GM12878 (cell line): Measurements from ENCODE around the gene TNRC6B. TPM values are rescaled to one million over a fixed set of nuclear protein-coding genes. Genes with fewer than 3 reads are reported as not detected.
A peak's percentile ranks its signal among the peaks of the same experiment; 100 is the strongest.

Experiments used
- ATAC-seq: fragments of 200-7000 bp; cut with Tn5 transposase; 3 replicates; pipeline ENCODE4 v1.9.1; 2020; ENCODE audit warnings: mild to moderate bottlenecking, moderate library complexity
- BruUV-seq: library from RNA; stranded (reverse); fragments of 400-500 nt; replicated peaks from 2 replicates; lab custom pipeline; 2021; lab: Mats Ljungman, UMichigan
- CTCF ChIA-PET: fragments of 300-600 bp; sonication (Branson Sonifier 250); formaldehyde crosslinking; extraction: SDS; loops from one replicate; lab custom pipeline; 2021; ENCODE audit warnings: inconsistent platforms; lab: Yijun Ruan, JAX
- POLR2A ChIA-PET: fragments of 350-600 bp; formaldehyde crosslinking; extraction: SDS; loops from one replicate; lab custom pipeline; 2021; ENCODE audit warnings: inconsistent platforms; lab: Charles Lee
- RAD21 ChIA-PET: fragments of 300-600 bp; sonication (Branson Sonifier 250); formaldehyde crosslinking; loops from one replicate; lab custom pipeline; 2023; ENCODE audit warnings: antibody characterized with exemption; ENCODE audit not compliant: unreplicated experiment; lab: Charles Lee
- SMC1A ChIA-PET: fragments of 300-600 bp; sonication (Branson Sonifier 250); formaldehyde crosslinking; loops from one replicate; lab custom pipeline; 2023; ENCODE audit not compliant: unreplicated experiment, uncharacterized antibody; lab: Charles Lee
- DNase-seq: peaks from one replicate; pipeline ENCODE4 v3.0.0-alpha.2; 2011; ENCODE audit warnings: low read depth, low spot score
- FAIRE-seq: peaks from 3 replicates; lab custom pipeline; 2011; peaks lifted over from hg19 to GRCh38; lab: Jason Lieb, UNC
- H2AFZ ChIP-seq: 2 replicates; pipeline ENCODE4 v1.6.0; 2011; ENCODE audit warnings: low read depth, low read length, control low read depth; ENCODE audit not compliant: control insufficient read depth
- H3K27ac ChIP-seq: 2 replicates; pipeline ENCODE4 v1.5.1; 2011; ENCODE audit warnings: control low read depth; ENCODE audit not compliant: control insufficient read depth, insufficient read depth
- H3K27me3 ChIP-seq, 2 experiments: replicated peaks in 1 of 2; 2 replicates each; pipeline versions ENCODE4 v1.6.0 to v1.6.1; 2011; ENCODE audit warnings: low read length in 1 of 2; ENCODE audit not compliant: control insufficient read depth in 2 of 2, insufficient read depth in 2 of 2
- H3K36me3 ChIP-seq, 2 experiments: 2 replicates each; pipeline ENCODE4 v1.5.1; 2011; ENCODE audit warnings: low read length in 1 of 2; ENCODE audit not compliant: control insufficient read depth in 2 of 2, insufficient read depth in 2 of 2
- H3K4me1 ChIP-seq: 2 replicates; pipeline ENCODE4 v1.6.1; 2011; ENCODE audit warnings: mild to moderate bottlenecking, low read length, moderate library complexity, mixed read lengths; ENCODE audit not compliant: control insufficient read depth, insufficient read depth
- H3K4me2 ChIP-seq: 2 replicates; pipeline ENCODE4 v1.6.0; 2011; ENCODE audit warnings: control low read depth; ENCODE audit not compliant: control insufficient read depth, insufficient read depth
- H3K4me3 ChIP-seq: fragments of 200-600 bp; sonication (generic); 2 replicates; pipeline ENCODE4 v1.5.1; 2016
- H3K79me2 ChIP-seq: 2 replicates; pipeline ENCODE4 v1.6.0; 2011; ENCODE audit warnings: low read length; ENCODE audit not compliant: control insufficient read depth, insufficient read depth
- H3K9ac ChIP-seq: 2 replicates; pipeline ENCODE4 v1.8.0; 2011; ENCODE audit warnings: low read length, control low read depth, mixed read lengths; ENCODE audit not compliant: control insufficient read depth, insufficient read depth
- H3K9me3 ChIP-seq: replicated peaks from 3 replicates; pipeline ENCODE4 v1.5.1; 2011; ENCODE audit warnings: mild to moderate bottlenecking, low read length; ENCODE audit not compliant: control insufficient read depth, insufficient read depth
- H4K20me1 ChIP-seq: 2 replicates; pipeline ENCODE4 v1.6.0; 2011; ENCODE audit not compliant: control insufficient read depth, insufficient read depth
- BACH1 ChIP-seq: fragments of 450-650 bp; IDR thresholded peaks from 2 replicates; pipeline ENCODE4 v1.6.1; 2017; ENCODE audit warnings: mild to moderate bottlenecking, borderline replicate concordance
- CHD1 ChIP-seq: IDR thresholded peaks from 2 replicates; pipeline ENCODE4 v1.6.1; 2012; ENCODE audit warnings: low read depth, low read length, improper control_type of control experiment
- EP300 ChIP-seq, 2 experiments: fragments of 150-350 bp in 1 of 2; IDR thresholded peaks; 2 replicates each; pipeline ENCODE4 v1.6.1; 2011 to 2012; ENCODE audit warnings: low read depth in 2 of 2, low read length in 2 of 2, borderline replicate concordance in 1 of 2, improper control_type of control experiment in 1 of 2, inconsistent platforms in 1 of 2; ENCODE audit not compliant: control insufficient read depth in 1 of 2
- FOS ChIP-seq: IDR thresholded peaks from 3 replicates; pipeline ENCODE4 v1.6.1; 2011; ENCODE audit warnings: borderline replicate concordance; ENCODE audit not compliant: insufficient read length; ENCODE audit errors: extremely low read depth
- HCFC1 ChIP-seq: fragments of 150-350 bp; IDR thresholded peaks from 2 replicates; pipeline ENCODE4 v1.6.1; 2014; ENCODE audit warnings: low read length
- MXI1 ChIP-seq: fragments of 150-350 bp; IDR thresholded peaks from 2 replicates; pipeline ENCODE4 v1.6.1; 2011; ENCODE audit warnings: low read depth, mild to moderate bottlenecking, inconsistent platforms, low read length, improper control_type of control experiment
- MYB ChIP-seq: fragments of 150-350 bp; IDR thresholded peaks from 2 replicates; pipeline ENCODE4 v1.6.1; 2014; ENCODE audit warnings: mild to moderate bottlenecking, low read depth, low read length, borderline replicate concordance
- NFXL1 ChIP-seq: fragments of 450-650 bp; IDR thresholded peaks from 2 replicates; pipeline ENCODE4 v1.6.1; 2017; ENCODE audit warnings: antibody characterized with exemption, mild to moderate bottlenecking, borderline replicate concordance
- POU2F2 ChIP-seq: IDR thresholded peaks from 3 replicates; pipeline ENCODE4 v1.6.1; 2011; ENCODE audit warnings: low read depth, mild to moderate bottlenecking, low read length, borderline replicate concordance
- RELB ChIP-seq: fragments of 450-650 bp; IDR thresholded peaks from 2 replicates; pipeline ENCODE4 v1.6.1; 2017; ENCODE audit warnings: low read depth, mild to moderate bottlenecking, moderate library complexity
- RUNX3 ChIP-seq: IDR thresholded peaks from 2 replicates; pipeline ENCODE4 v1.6.1; 2012; ENCODE audit warnings: low read length, inconsistent platforms
- SPI1 ChIP-seq: IDR thresholded peaks from 2 replicates; pipeline ENCODE4 v1.6.1; 2011; ENCODE audit warnings: low read depth, mild to moderate bottlenecking, low read length, moderate library complexity, borderline replicate concordance; ENCODE audit not compliant: insufficient read depth
- STAT1 ChIP-seq: fragments of 450-650 bp; conservative IDR thresholded peaks from 2 replicates; pipeline ENCODE4 v1.6.1; 2014; ENCODE audit warnings: antibody characterized with exemption, mild to moderate bottlenecking
- SUZ12 ChIP-seq: fragments of 200-600 bp; sonication (generic); IDR thresholded peaks from one replicate; pipeline ENCODE4 v1.6.1; 2018; ENCODE audit warnings: antibody characterized with exemption, mild to moderate bottlenecking; ENCODE audit not compliant: unreplicated experiment
- YY1 ChIP-seq: IDR thresholded peaks from 2 replicates; pipeline ENCODE4 v1.6.1; 2011; ENCODE audit warnings: low read depth, mild to moderate bottlenecking, low read length
- WGBS: methylation state at CpG from one replicate; pipeline ENCODE4 v1.1.6; 2016; ENCODE audit warnings: low lambda C conversion rate; ENCODE audit not compliant: insufficient replicate concordance, insufficient coverage; ENCODE audit errors: missing lambda C conversion rate; 5-methylcytosine and 5-hydroxymethylcytosine counted together
- in situ Hi-C: fragments of 300-500 bp; cut with MboI; formaldehyde crosslinking; loops from 9 replicates; pipeline ENCODE4 v1.14.3; 2018; ENCODE audit warnings: mixed read lengths
- intact Hi-C: fragments of 100-400 bp; cut with micrococcal nuclease; formaldehyde crosslinking; loops from one replicate; pipeline ENCODE4 v1.14.2; 2022; ENCODE audit not compliant: unreplicated experiment
- polyA plus RNA-seq, 11 experiments: library from polyadenylated mRNA; depleted of rRNA in 4 of 11; unstranded in 6 of 11; stranded (reverse) in 5 of 11; fragments of >200 nt; fragmentation: Nextera tagmentation in 4 of 11; fragmentation: Illumina TruSeq in 1 of 11; extraction: Ambion mirVana in 4 of 11; extraction: Trizol in 1 of 11; gene quantifications; 1 replicate in 1 of 11; 2 replicates in 10 of 11; pipeline versions ENCODE4 v1.2.1 to v1.2.3, GENCODE V29; 2011 to 2016; ENCODE audit warnings: inconsistent platforms in 2 of 11, missing spikeins in 2 of 11, low read depth in 1 of 11
- total RNA-seq, 4 experiments: library from RNA; depleted of rRNA in 3 of 4; stranded (reverse); fragments of >200 nt in 3 of 4; fragmentation: Illumina TruSeq in 1 of 4; extraction: Trizol in 1 of 4; gene quantifications; 2 replicates each; pipeline versions ENCODE4 v1.2.1 to v1.2.3, GENCODE V29; 2013 to 2021

TNRC6B gene
- total and polyA plus RNA-seq, 10 of the 15 experiments (the other 5 are each of a cell fraction or from before 2014, with no cell fraction given) = 3.6 to 32.8 (median 16.4) TPM

- Histone ChIP-seq H4K20me1 (no peaks in the 10 kb centered on the region), H3K9ac (no peak overlapping the region; the same call in 1 of the 2 replicates), H3K4me2 (peak overlapping the region; percentile 84), H3K9me3 (no peaks in the 10 kb centered on the region), H3K4me3 (no peak overlapping the region; the same call in 1 of the 2 replicates), H3K27ac (peak overlapping the region; percentile 64), H3K79me2 (no peaks in the 10 kb centered on the region), H3K4me1 (peaks cover 8% of the 10 kb centered on the region), H3K36me3 (peaks cover 6 to 21% of the 10 kb centered on the region in 2 experiments), H2AFZ (no peak overlapping the region), H3K27me3 (no peaks in the 10 kb centered on the region)
- ChIA-PET SMC1A (interaction anchor here (0.6 to 1.4 kb wide), 4 partner anchors 9 to 221 kb away, joined by 3 to 4 read pairs (median 3); partner anchors contain the start of gene TNRC6B), RAD21 (interaction anchor here (1.6 kb wide), 1 partner anchor 70 kb away, joined by 16 read pairs; the partner anchor contains the start of gene ADSL), POLR2A (interaction anchor here (0.5 to 1.0 kb wide), 4 partner anchors 14 to 98 kb away, joined by 3 to 8 read pairs (median 4); no protein-coding TSS in a partner anchor), CTCF (interaction anchor here (1.2 kb wide), 1 partner anchor 62 kb away, joined by 5 read pairs; no protein-coding TSS in a partner anchor)
- BruUV-seq = no TSS peak
- intact Hi-C loops (no loop called here), in situ Hi-C loops (no loop called here)
- DNase-seq (no peak), ATAC-seq (no peak), FAIRE-seq (no peak)
- 82% methylated on average over 10 of the region's 10 CpGs for WGBS
- no peak for TF ChIP-seq RUNX3
- no peak for TF ChIP-seq RELB
- TF ChIP-seq YY1 = no peak
- TF ChIP-seq SPI1 = no peak
- no peak for TF ChIP-seq EP300 (IDR thresholded peaks at IDR 0.05; ENCODE audit: borderline replicate concordance in 1 of 2, control insufficient read depth in 1 of 2, low read depth in 2 of 2, low read length in 2 of 2)
- no peak for TF ChIP-seq NFXL1
- TF ChIP-seq MXI1 = no peak
- no peak for TF ChIP-seq HCFC1
- TF ChIP-seq POU2F2 = no peak
- TF ChIP-seq CHD1 = no peak
- no peak for TF ChIP-seq FOS
- TF ChIP-seq MYB = no peak
- TF ChIP-seq SUZ12 = no peak
- no peak for TF ChIP-seq STAT1
- no peak for TF ChIP-seq BACH1
Measured at GRCh38 chr22:40276996-40277823, 99.5 kb downstream of the TNRC6B start.
